ENCODE measurements around the gene DBH. TPM values are rescaled to one million over a fixed set of nuclear protein-coding genes. Genes with fewer than 3 reads are reported as not detected.

Gene DBH
- total RNA-seq, 1 donor from 2014 or later = not detected

DNA sequence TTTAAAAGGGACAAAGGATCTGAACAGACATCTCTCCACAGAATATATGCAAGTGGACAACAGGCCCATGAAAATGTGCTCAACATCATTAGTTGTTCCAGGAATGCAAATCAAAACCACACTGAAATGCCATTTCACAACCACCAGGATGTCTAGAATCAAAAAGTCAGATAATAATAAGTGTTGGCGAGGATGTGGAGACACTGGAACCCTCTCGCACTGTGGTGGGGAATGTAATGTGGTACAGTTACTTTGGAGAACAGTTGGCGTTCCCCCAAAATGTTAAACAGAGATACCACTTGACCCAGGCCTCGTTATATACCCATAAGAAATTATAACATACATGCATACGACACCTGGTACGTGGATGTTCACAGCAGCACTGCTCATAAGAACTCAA lies 63.4 kb downstream of the DBH start:
- peaks cover 19% of the 10 kb centered on the region for H3K4me1 ChIP-seq (ENCODE audit: insufficient read depth, low read length)
- Mint-ChIP-seq H3K27ac (ENCODE audit: unreplicated experiment) (no peak overlapping the region), H3K9me3 (ENCODE audit: unreplicated experiment) (no peaks in the 10 kb centered on the region), H3K4me1 (ENCODE audit: low read depth, unreplicated experiment) (peaks cover 3% of the 10 kb centered on the region), H3K36me3 (ENCODE audit: low read depth, unreplicated experiment) (peaks cover 4% of the 10 kb centered on the region), H3K27me3 (ENCODE audit: low read depth, unreplicated experiment) (peaks cover 27% of the 10 kb centered on the region), H3K4me3 (ENCODE audit: unreplicated experiment) (no peak overlapping the region)
- H3K27me3 ChIP-seq (ENCODE audit: insufficient read depth, low read length) = no peaks in the 10 kb centered on the region
- no peaks in the 10 kb centered on the region for H3K9me3 ChIP-seq (ENCODE audit: insufficient read depth, low read depth, low read length)
- H3K4me2 ChIP-seq (ENCODE audit: low read length) = no peak overlapping the region
- H2AFZ ChIP-seq (ENCODE audit: low read depth, low read length) = no peak overlapping the region
- H3K4me3 ChIP-seq (ENCODE audit: insufficient read depth, low read depth, low read length) = no peak overlapping the region
- no peak for DNase-seq (ENCODE audit: low read depth)
- H3K36me3 ChIP-seq (ENCODE audit: insufficient read depth, low read length) = no peaks in the 10 kb centered on the region
- H3K79me2 ChIP-seq (ENCODE audit: insufficient read depth, low read length) = no peaks in the 10 kb centered on the region
- H4K20me1 ChIP-seq (ENCODE audit: insufficient read depth, low read length) = no peaks in the 10 kb centered on the region
- H3K9ac ChIP-seq (ENCODE audit: low read length) = no peak overlapping the region
- TF ChIP-seq, protein P1, sequence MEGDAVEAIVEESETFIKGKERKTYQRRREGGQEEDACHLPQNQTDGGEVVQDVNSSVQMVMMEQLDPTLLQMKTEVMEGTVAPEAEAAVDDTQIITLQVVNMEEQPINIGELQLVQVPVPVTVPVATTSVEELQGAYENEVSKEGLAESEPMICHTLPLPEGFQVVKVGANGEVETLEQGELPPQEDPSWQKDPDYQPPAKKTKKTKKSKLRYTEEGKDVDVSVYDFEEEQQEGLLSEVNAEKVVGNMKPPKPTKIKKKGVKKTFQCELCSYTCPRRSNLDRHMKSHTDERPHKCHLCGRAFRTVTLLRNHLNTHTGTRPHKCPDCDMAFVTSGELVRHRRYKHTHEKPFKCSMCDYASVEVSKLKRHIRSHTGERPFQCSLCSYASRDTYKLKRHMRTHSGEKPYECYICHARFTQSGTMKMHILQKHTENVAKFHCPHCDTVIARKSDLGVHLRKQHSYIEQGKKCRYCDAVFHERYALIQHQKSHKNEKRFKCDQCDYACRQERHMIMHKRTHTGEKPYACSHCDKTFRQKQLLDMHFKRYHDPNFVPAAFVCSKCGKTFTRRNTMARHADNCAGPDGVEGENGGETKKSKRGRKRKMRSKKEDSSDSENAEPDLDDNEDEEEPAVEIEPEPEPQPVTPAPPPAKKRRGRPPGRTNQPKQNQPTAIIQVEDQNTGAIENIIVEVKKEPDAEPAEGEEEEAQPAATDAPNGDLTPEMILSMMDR (IDR thresholded peaks at IDR 0.05; ENCODE audit: insufficient read depth, low read depth, low read length) = no peak
- no peak for TF ChIP-seq EZH2 (IDR thresholded peaks at IDR 0.05; ENCODE audit: insufficient read depth, low read length)
- no peak for FAIRE-seq
- H3K27ac ChIP-seq (ENCODE audit: low read depth, low read length) = no peak overlapping the region

DNA sequence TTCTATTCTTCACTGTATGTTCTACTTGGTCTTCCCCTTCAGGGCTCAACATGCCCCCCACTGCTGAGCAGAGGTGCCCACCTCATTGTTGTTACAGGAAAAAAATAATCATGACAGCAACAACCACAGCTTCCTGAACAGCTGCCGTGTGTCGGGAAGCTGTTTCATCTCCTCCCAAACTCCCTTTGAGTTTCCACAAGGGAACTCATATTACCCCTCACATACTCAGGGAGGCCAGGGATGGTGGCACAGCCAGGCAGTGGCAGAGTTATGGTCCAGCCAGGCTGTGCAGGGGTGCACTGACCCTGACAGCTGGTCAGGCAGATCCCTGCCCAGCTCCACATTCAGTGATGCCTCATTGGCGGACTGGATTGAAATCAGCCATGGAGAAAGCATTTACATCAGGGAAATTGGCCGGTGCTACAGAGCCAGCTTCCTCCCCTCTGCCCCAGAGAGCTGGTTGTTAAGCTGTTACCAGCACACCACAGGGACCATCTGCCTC lies 64.7 kb downstream of the DBH start:
- H3K27me3 Mint-ChIP-seq (ENCODE audit: low read depth, unreplicated experiment) = peaks cover 24% of the 10 kb centered on the region
- Histone ChIP-seq H3K9ac (ENCODE audit: low read length) (no peak overlapping the region), H3K4me2 (ENCODE audit: low read length) (peak overlapping the region; percentile 1), H3K4me1 (ENCODE audit: insufficient read depth, low read length) (peaks cover 19% of the 10 kb centered on the region), H3K27me3 (ENCODE audit: insufficient read depth, low read length) (no peaks in the 10 kb centered on the region), H3K79me2 (ENCODE audit: insufficient read depth, low read length) (no peaks in the 10 kb centered on the region), H3K36me3 (ENCODE audit: insufficient read depth, low read length) (no peaks in the 10 kb centered on the region), H3K9me3 (ENCODE audit: insufficient read depth, low read depth, low read length) (no peaks in the 10 kb centered on the region), H2AFZ (ENCODE audit: low read depth, low read length) (no peak overlapping the region), H4K20me1 (ENCODE audit: insufficient read depth, low read length) (no peaks in the 10 kb centered on the region), H3K27ac (ENCODE audit: low read depth, low read length) (no peak overlapping the region), H3K4me3 (ENCODE audit: insufficient read depth, low read depth, low read length) (no peak overlapping the region)
- DNase-seq (ENCODE audit: low read depth) (no peak), FAIRE-seq (no peak)
- peaks cover 4% of the 10 kb centered on the region for H3K36me3 Mint-ChIP-seq (ENCODE audit: low read depth, unreplicated experiment)
- no peak overlapping the region for H3K4me3 Mint-ChIP-seq (ENCODE audit: unreplicated experiment)
- H3K9me3 Mint-ChIP-seq (ENCODE audit: unreplicated experiment) = no peaks in the 10 kb centered on the region
- no peak overlapping the region for H3K27ac Mint-ChIP-seq (ENCODE audit: unreplicated experiment)
- peaks cover 3% of the 10 kb centered on the region for H3K4me1 Mint-ChIP-seq (ENCODE audit: low read depth, unreplicated experiment)
- TF ChIP-seq EZH2 (IDR thresholded peaks at IDR 0.05; ENCODE audit: insufficient read depth, low read length) = no peak
- TF ChIP-seq, protein P1 (IDR thresholded peaks at IDR 0.05; ENCODE audit: insufficient read depth, low read depth, low read length) = no peak

DNA sequence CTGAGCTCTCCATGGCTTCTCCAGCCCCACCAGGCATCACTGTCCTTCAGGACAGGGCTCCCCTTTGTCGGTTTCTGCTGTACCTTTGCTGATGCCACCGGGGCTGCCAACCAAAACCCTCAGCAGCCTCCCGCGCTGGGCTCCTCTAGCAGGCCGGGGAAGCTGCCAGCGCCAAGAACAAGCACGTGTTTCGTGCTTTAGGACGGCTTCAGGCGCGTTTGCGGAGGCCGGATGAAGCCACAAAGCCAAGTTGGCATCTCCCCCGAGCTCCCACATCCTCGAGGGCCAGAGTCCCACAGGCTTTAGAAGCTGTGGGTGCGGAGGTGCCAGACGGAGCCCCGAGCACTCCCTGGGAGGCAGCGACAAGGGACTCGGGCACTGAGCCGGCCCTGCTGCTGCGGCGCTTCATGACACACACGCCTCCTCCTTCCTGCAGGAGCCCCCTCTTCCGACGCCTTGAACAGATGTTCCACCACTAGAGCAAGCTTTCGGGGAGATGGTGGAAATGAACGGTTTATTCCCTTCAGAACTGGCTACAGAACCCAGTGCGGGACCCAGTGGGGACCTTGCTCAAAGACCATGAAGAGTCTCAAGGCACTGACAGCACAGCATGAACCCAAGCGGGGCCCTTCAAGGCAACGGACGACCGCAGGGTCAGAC lies 65.3 kb downstream of the DBH start:
- no peak overlapping the region for H3K27ac Mint-ChIP-seq (ENCODE audit: unreplicated experiment)
- H3K36me3 Mint-ChIP-seq (ENCODE audit: low read depth, unreplicated experiment) = peaks cover 3% of the 10 kb centered on the region
- peaks cover 3% of the 10 kb centered on the region for H3K4me1 Mint-ChIP-seq (ENCODE audit: low read depth, unreplicated experiment)
- Histone ChIP-seq H3K4me1 (ENCODE audit: insufficient read depth, low read length) (peaks cover 19% of the 10 kb centered on the region), H3K4me2 (ENCODE audit: low read length) (peak overlapping the region; percentile 1), H2AFZ (ENCODE audit: low read depth, low read length) (no peak overlapping the region), H3K79me2 (ENCODE audit: insufficient read depth, low read length) (no peaks in the 10 kb centered on the region), H4K20me1 (ENCODE audit: insufficient read depth, low read length) (no peaks in the 10 kb centered on the region), H3K27me3 (ENCODE audit: insufficient read depth, low read length) (no peaks in the 10 kb centered on the region), H3K9ac (ENCODE audit: low read length) (no peak overlapping the region), H3K36me3 (ENCODE audit: insufficient read depth, low read length) (no peaks in the 10 kb centered on the region), H3K9me3 (ENCODE audit: insufficient read depth, low read depth, low read length) (no peaks in the 10 kb centered on the region), H3K27ac (ENCODE audit: low read depth, low read length) (no peak overlapping the region), H3K4me3 (ENCODE audit: insufficient read depth, low read depth, low read length) (no peak overlapping the region)
- no peak for DNase-seq (ENCODE audit: low read depth)
- H3K27me3 Mint-ChIP-seq (ENCODE audit: low read depth, unreplicated experiment) = peaks cover 26% of the 10 kb centered on the region
- TF ChIP-seq EZH2 (IDR thresholded peaks at IDR 0.05; ENCODE audit: insufficient read depth, low read length) = no peak
- TF ChIP-seq, protein P1 (IDR thresholded peaks at IDR 0.05; ENCODE audit: insufficient read depth, low read depth, low read length) = no peak
- no peaks in the 10 kb centered on the region for H3K9me3 Mint-ChIP-seq (ENCODE audit: unreplicated experiment)
- no peak overlapping the region for H3K4me3 Mint-ChIP-seq (ENCODE audit: unreplicated experiment)
- no peak for FAIRE-seq

All from astrocyte (in vitro differentiated cells and primary cell).